PFSK-1 (cell line): ENCODE data around the gene PANK4.

Source experiments
- FOXP2 ChIP-seq: optimal IDR thresholded peaks from 2 replicates; pipeline ENCODE3; 2011; ENCODE audit warnings: borderline replicate concordance, control low read depth, inconsistent platforms; ENCODE audit not compliant: insufficient read depth; ENCODE audit errors: extremely low read length, extremely low read depth
- POLR2AphosphoS5 ChIP-seq: IDR thresholded peaks from 2 replicates; pipeline ENCODE4 v1.6.1; 2012; ENCODE audit warnings: low read depth, mild to moderate bottlenecking, control low read depth, low read length, moderate library complexity
- SIN3A ChIP-seq: IDR thresholded peaks from 2 replicates; pipeline ENCODE4 v1.6.1; 2012; ENCODE audit warnings: mild to moderate bottlenecking, low read length, moderate library complexity, borderline replicate concordance; ENCODE audit not compliant: insufficient read depth
- TAF1 ChIP-seq: IDR thresholded peaks from 2 replicates; pipeline ENCODE4 v1.6.1; 2012; ENCODE audit warnings: low read length, control low read depth, borderline replicate concordance; ENCODE audit not compliant: insufficient read depth
- TF ChIP-seq, protein P1 (sequence below), 2 experiments: IDR thresholded peaks; 2 replicates each; pipeline versions ENCODE4 v1.6.1 to v1.8.0; 2011 to 2012; ENCODE audit warnings: low read depth in 2 of 2, low read length in 2 of 2, control low read depth in 1 of 2, inconsistent platforms in 1 of 2, mild to moderate bottlenecking in 1 of 2, moderate library complexity in 1 of 2; ENCODE audit not compliant: insufficient read depth in 1 of 2

Gene PANK4

DNA sequence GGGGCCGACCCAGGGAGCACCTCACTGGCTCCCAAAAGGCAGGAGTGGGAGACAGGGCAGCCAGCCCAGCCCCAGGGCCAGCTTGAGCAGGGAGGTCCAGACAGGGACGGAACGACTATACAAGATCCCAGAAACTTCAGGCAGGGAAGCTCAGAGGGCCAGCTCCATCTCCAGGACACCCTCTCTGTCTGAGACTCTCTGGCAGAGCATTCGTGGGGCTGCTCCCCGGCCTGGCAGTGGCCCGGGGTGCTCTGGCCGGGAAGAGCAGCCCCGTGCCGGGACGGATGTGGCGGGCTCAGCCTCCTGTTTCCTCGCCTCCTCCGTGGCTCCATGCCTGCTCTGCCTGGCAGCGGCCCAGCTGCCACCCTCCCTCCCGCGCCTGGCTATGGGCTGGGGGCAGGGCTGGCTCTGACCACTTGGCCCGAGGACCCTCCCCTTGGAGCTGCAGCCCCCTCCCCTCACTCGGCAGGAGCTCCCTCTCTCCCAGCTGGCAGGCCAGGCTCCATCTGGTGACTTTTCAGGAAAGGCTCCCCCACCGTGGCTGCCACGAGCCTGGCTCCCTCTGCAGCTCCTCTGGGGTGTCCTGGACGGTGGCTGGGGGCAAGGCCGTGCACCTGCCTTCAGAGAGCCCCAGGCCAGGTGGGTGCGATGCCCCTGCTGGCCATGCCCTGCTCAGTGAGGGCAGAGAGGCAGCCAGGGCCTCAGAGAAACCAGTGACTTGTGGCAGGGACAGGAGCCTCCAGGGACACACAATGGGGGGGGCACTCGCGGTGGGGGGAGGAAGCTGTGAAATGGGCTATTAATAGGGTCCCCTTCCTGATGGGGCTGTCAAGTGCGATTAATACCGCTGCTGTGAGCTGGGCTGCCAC, 55.9 kb downstream of the PANK4 start:
- TF ChIP-seq TAF1 (no peak), POLR2AphosphoS5 (no peak), SIN3A (no peak), FOXP2 (no peak)
- TF ChIP-seq, protein P1, sequence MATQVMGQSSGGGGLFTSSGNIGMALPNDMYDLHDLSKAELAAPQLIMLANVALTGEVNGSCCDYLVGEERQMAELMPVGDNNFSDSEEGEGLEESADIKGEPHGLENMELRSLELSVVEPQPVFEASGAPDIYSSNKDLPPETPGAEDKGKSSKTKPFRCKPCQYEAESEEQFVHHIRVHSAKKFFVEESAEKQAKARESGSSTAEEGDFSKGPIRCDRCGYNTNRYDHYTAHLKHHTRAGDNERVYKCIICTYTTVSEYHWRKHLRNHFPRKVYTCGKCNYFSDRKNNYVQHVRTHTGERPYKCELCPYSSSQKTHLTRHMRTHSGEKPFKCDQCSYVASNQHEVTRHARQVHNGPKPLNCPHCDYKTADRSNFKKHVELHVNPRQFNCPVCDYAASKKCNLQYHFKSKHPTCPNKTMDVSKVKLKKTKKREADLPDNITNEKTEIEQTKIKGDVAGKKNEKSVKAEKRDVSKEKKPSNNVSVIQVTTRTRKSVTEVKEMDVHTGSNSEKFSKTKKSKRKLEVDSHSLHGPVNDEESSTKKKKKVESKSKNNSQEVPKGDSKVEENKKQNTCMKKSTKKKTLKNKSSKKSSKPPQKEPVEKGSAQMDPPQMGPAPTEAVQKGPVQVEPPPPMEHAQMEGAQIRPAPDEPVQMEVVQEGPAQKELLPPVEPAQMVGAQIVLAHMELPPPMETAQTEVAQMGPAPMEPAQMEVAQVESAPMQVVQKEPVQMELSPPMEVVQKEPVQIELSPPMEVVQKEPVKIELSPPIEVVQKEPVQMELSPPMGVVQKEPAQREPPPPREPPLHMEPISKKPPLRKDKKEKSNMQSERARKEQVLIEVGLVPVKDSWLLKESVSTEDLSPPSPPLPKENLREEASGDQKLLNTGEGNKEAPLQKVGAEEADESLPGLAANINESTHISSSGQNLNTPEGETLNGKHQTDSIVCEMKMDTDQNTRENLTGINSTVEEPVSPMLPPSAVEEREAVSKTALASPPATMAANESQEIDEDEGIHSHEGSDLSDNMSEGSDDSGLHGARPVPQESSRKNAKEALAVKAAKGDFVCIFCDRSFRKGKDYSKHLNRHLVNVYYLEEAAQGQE (IDR thresholded peaks at IDR 0.05; ENCODE audit: insufficient read depth in 1 of 2, low read depth in 2 of 2, low read length in 2 of 2) = no peak

DNA sequence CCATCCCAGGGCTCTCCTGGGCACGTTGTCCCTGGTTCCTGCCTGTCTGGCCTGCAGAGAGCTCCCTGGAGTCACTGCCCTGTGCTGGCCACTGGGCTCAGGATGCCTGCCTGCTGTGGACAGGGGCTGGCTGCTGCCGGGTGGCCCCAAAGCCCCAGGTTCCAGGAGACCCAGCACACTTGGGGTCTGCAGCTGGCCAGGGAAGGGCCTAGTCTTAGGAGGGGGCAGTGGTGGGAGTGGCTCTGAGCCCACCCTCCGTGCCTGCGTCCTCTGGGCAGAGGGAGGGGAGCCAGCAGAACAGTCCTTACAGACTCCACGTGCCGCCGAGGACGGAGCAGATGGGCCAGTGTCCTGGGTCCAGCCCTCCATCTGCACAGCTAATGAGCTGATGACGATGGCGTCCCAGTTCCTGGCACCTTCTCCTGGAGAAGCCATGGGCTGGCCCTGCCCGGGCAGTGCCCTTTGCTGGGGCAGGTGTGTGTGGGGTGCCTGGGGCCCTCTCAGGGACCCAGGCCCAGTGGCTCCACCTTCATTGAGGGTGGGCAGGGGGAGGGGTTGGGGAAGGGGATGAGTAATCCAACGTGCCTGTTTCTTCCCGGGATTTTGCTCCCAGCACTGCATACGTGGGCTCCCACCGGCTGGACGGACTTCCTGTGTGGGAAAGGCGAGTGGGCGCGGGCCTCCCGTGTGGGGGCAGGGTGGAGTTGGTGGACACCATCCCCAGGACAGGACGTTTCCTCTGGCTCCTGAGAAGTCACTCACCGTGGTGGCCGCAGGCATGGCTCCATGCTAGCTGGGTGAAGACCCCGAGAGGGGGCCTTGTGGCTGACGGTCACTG, 57.1 kb downstream of the PANK4 start:
- TF ChIP-seq FOXP2 = no peak
- no peak for TF ChIP-seq POLR2AphosphoS5
- no peak for TF ChIP-seq TAF1
- no peak for TF ChIP-seq SIN3A
- TF ChIP-seq, protein P1 (IDR thresholded peaks at IDR 0.05; ENCODE audit: insufficient read depth in 1 of 2, low read depth in 2 of 2, low read length in 2 of 2) = no peak

DNA sequence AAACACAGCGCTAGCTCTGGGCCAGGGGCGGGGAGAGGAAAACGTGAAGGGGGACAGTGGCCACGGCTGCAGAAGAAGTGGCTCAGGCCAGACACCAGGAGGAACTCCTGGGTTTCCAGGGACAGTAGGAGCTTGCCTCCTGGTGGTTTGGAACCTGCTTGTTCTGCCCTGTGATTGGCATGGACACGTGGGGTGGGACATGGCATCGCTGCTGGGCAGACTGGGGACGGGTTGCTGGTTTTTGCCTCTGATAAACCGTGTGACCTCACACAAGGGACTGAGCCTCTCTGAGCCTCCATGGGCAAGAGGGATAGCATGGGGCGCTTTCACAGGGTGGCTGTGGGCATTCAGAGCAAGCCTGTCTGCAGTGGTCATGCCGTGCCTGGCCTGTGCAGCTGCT, 57.9 kb downstream of the PANK4 start:
- TF ChIP-seq POLR2AphosphoS5 (no peak), FOXP2 (no peak), TAF1 (no peak), SIN3A (no peak)
- TF ChIP-seq, protein P1 (IDR thresholded peaks at IDR 0.05; ENCODE audit: insufficient read depth in 1 of 2, low read depth in 2 of 2, low read length in 2 of 2) = no peak

DNA sequence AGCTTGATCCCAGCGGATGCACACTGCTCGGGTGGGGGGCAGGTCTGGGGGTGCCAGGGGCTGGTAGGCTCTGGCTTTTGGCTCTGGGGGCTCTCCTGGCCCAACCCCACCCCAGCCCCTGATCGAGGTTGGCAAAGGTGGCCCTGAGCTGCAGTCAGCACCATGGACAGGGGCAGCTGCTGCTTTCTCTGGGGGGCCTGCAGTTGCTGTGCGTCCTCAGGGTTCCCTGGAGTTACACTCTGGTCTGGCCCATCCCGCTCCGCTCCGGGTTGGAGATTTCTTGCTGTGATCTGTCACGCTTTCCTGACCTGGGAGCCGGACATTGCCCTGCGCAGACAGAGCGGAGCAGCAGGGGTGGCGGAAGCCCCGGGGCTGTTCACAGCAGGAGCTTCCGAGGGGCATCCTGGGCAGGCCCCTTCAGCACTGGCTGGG, 58.3 kb downstream of the PANK4 start:
- TF ChIP-seq FOXP2 (no peak), SIN3A (no peak)
- TF ChIP-seq, protein P1 (IDR thresholded peaks at IDR 0.05; ENCODE audit: insufficient read depth in 1 of 2, low read depth in 2 of 2, low read length in 2 of 2) = peak; percentile 94 to 97
